Effector memory CD4-positive, alpha-beta T cell (primary cell): ENCODE measurements around the gene SIK3.
"Not testable (repeated sequence)": the region's sequence is repeated elsewhere in the genome, so short reads cannot be mapped to it uniquely, and the experiment has no call there.

Experiments used
- DNase-seq, 3 donors: peaks; one replicate each; pipeline ENCODE4 v3.0.0-alpha.2; 2020
- H3K27ac ChIP-seq: 2 replicates; pipeline ENCODE4 v1.7.0; 2013; ENCODE audit warnings: mild to moderate bottlenecking, low read length, moderate library complexity; ENCODE audit not compliant: insufficient read depth, poor library complexity, severe bottlenecking
- H3K27me3 ChIP-seq: replicated peaks from 2 replicates; pipeline ENCODE4 v1.7.0; 2013; ENCODE audit warnings: mild to moderate bottlenecking, low read length; ENCODE audit not compliant: insufficient read depth, control insufficient read depth, poor library complexity, severe bottlenecking
- H3K36me3 ChIP-seq: 2 replicates; pipeline ENCODE4 v1.7.0; 2013; ENCODE audit warnings: mild to moderate bottlenecking, low read length, moderate library complexity; ENCODE audit not compliant: control insufficient read depth, insufficient read depth
- H3K4me1 ChIP-seq: 2 replicates; pipeline ENCODE4 v1.7.0; 2013; ENCODE audit warnings: low read length, mild to moderate bottlenecking; ENCODE audit not compliant: control insufficient read depth, insufficient read depth, poor library complexity, severe bottlenecking
- H3K4me3 ChIP-seq: 2 replicates; pipeline ENCODE4 v1.7.0; 2013; ENCODE audit warnings: low read length, low read depth, mild to moderate bottlenecking; ENCODE audit not compliant: insufficient read depth, poor library complexity, severe bottlenecking
- H3K9me3 ChIP-seq: 2 replicates; pipeline ENCODE4 v1.7.0; 2013; ENCODE audit warnings: mild to moderate bottlenecking, low read length, moderate library complexity; ENCODE audit not compliant: control insufficient read depth
- total RNA-seq, 3 donors: gene quantifications; one replicate each; lab custom pipeline; 2026; lab: John Stamatoyannopoulos, UW

SIK3 gene
- 85.1 to 141 (median 120) reads per million in 3 donors for total RNA-seq

- Histone ChIP-seq H3K27me3 (no peaks in the 10 kb centered on the region), H3K4me1 (peaks cover 30% of the 10 kb centered on the region), H3K4me3 (peak within 1 kb of the TSS; percentile 65), H3K27ac (peak within 1 kb of the TSS; percentile 89), H3K9me3 (no peaks in the 10 kb centered on the region), H3K36me3 (no peaks in the 10 kb centered on the region)
- peak; percentile 91 to 94 (median 92) for DNase-seq
Observed at GRCh38 chr11:117098269-117099232, at the start of gene SIK3. Gene SIK3, minus strand, starts transcription at chr11:117098428. Its CDS starts 13 bp downstream, at chr11:117098415.

DNA sequence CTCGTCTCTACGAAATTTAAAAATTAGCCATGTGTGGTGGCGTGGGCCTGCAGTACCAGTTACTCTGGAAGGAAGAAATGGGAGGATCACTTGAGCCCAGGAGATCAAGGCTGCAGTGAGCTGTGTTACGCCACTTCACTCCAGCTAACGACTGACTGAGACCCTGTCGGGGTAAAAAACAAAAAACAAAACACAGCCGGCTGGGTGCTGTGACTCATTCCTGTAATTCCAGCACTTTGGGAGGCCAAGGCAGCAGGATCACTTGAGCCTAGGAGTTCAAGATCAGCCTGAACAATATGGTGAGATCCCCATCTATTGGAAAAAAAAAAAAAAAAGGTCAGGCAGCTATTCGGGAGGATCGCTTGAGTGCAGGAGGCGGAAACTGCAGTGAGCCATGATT is 48.3 kb upstream of the SIK3 start:
- no peaks in the 10 kb centered on the region for H3K27me3 ChIP-seq
- no peaks in the 10 kb centered on the region for H3K9me3 ChIP-seq
- DNase-seq = no peak
- H3K4me3 ChIP-seq = no peak overlapping the region
- no peak overlapping the region for H3K27ac ChIP-seq
- peaks cover 16% of the 10 kb centered on the region for H3K4me1 ChIP-seq
- H3K36me3 ChIP-seq = peaks cover 7% of the 10 kb centered on the region

DNA sequence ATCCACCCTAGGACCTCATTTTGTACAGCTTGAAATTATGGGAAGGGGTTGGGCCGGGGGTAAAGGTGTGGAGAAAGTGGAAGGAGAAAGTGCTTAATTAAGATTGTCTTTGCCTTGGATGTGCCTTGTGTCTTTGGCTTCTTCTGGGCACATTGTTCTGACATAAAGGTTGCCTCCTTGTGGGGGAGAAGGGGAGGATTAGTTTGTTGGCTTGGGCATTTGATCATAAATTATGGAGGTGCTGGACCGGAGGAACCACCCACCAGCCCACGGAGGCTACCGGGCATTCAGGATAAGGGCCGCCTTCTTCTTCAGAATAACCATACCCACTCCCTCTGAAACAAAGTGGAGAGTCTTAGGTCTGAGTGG is 47.1 kb upstream of the SIK3 start:
- H3K36me3 ChIP-seq = peaks cover 7% of the 10 kb centered on the region
- peak overlapping the region; percentile 74 for H3K27ac ChIP-seq
- DNase-seq = peak in 1 of 3 donors; percentile 11
- no peaks in the 10 kb centered on the region for H3K27me3 ChIP-seq
- H3K9me3 ChIP-seq = no peaks in the 10 kb centered on the region
- H3K4me1 ChIP-seq = peaks cover 16% of the 10 kb centered on the region
- peak overlapping the region; percentile 69 for H3K4me3 ChIP-seq

DNA sequence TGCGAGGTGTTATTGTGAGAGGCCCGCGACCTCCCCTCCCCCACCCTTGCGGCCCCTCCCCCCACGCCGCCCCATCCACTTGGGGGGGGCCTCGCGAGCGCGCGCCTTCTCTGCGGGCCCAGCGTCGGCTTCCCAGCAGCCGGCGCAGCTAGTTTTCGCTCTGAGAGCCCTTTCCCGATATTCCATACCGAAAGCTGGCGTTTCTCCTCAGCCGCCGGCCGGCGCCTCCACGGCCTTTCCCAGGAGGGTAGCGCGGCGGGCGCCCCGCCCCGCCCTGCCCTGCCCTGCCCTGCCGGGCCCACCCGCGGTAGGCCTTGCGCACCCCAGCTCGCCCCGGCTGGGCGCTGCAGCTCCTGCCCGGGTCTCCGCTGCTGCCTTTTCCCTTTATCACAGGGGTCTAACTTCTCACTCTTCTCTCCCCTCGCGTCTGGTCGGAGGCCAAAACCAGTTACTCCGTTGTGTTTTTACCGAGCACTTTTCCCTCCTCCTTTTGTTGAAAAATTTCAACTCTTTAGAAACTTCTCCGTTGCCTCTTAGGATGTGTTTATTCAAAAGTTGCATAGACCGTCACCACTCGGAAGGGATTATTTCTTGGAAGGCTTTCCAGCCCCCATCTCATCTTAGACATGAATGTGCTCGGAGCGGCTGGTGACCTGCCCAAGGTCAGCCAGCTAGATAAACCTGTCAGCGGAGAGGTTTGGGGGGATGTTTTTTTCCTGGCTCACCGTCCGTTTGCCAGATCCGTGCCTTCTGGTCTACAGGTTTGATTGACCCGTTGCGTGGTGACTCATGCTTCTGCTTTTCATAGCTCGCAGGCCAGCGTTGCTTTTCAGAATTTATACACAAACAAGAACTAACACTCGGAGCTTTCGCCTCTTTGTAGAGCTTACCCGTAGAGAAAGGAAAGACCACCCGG is 46.5 kb upstream of the SIK3 start:
- H3K9me3 ChIP-seq = no peaks in the 10 kb centered on the region
- peaks cover 7% of the 10 kb centered on the region for H3K36me3 ChIP-seq
- DNase-seq = peak in 2 of 3 donors; percentile 8 to 33
- H3K4me3 ChIP-seq = peak overlapping the region; percentile 69
- H3K27me3 ChIP-seq = no peaks in the 10 kb centered on the region
- peak overlapping the region; percentile 74 for H3K27ac ChIP-seq
- H3K4me1 ChIP-seq = peaks cover 16% of the 10 kb centered on the region

GRCh38 chr11:117143871-117144476 is 45.7 kb upstream of the SIK3 start, which contains the start of gene PAFAH1B2:
Gene PAFAH1B2, plus strand, starts transcription at chr11:117144287. Its CDS starts 8,161 bp downstream, at chr11:117152448.
- peak; percentile 87 to 91 (median 88) for DNase-seq
- no peaks in the 10 kb centered on the region for H3K27me3 ChIP-seq
- H3K9me3 ChIP-seq = no peaks in the 10 kb centered on the region
- peak within 1 kb of the TSS; percentile 74 for H3K27ac ChIP-seq
- H3K4me1 ChIP-seq = peaks cover 16% of the 10 kb centered on the region
- H3K36me3 ChIP-seq = peaks cover 7% of the 10 kb centered on the region
- peak within 1 kb of the TSS; percentile 69 for H3K4me3 ChIP-seq

- no peaks in the 10 kb centered on the region for H3K9me3 ChIP-seq
- H3K27me3 ChIP-seq = no peaks in the 10 kb centered on the region
- H3K27ac ChIP-seq = peak overlapping the region; percentile 74
- H3K36me3 ChIP-seq = peaks cover 7% of the 10 kb centered on the region
- H3K4me3 ChIP-seq = peak overlapping the region; percentile 69
- no peak for DNase-seq
- peaks cover 16% of the 10 kb centered on the region for H3K4me1 ChIP-seq
Observed at GRCh38 chr11:117143390-117143789, 45.2 kb upstream of the SIK3 start.

DNA sequence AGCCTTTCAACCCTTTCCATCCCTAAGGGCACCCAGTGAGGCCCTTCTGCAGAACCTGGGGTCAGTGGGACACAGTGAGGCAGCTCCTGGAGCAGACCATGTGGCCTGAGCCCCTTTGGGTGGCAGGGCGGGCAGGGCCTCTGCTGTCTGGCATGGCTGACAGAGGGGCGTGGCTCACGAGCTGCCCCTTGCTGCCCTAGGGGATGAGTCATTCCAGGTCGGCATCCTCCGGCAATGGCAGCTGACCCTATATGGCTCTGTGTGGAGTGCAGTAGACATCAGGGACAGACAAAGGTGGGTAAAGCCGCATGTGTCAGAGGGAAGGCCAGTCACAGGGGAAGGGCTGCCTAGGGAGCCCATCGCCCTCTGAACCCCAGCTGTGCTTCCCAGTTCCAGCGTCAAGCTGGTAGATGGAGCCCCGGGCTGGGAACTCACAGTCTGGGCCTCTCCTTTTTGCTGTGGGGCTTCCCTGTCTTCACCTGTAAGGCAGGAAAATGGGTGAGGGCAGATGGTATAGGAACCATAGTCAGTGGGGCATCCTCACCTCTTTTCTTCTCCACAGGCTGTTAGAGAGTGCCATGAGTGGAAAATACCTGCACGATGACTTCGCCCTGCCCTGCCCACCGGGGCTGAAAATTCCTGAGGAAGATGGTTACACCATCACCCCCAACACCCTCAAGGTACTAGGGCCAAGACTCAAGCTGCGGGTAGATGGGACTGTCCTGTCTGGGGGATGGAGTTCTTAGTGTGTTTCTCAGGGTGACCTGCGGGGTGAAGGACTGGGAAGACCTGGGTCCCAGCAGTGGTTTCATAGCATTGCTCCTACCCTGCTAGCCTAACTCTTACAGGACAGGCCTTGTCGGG is 39.2 kb upstream of the SIK3 start:
- H3K27ac ChIP-seq, H3K4me1 ChIP-seq, H3K4me3 ChIP-seq, H3K9me3 ChIP-seq, H3K27me3 ChIP-seq, H3K36me3 ChIP-seq, DNase-seq: not testable (repeated sequence)

GRCh38 chr11:117134979-117135378 is 36.8 kb upstream of the SIK3 start:
- H3K27ac ChIP-seq, H3K27me3 ChIP-seq, H3K9me3 ChIP-seq, H3K4me3 ChIP-seq, H3K4me1 ChIP-seq, DNase-seq, H3K36me3 ChIP-seq: not testable (repeated sequence)

DNA sequence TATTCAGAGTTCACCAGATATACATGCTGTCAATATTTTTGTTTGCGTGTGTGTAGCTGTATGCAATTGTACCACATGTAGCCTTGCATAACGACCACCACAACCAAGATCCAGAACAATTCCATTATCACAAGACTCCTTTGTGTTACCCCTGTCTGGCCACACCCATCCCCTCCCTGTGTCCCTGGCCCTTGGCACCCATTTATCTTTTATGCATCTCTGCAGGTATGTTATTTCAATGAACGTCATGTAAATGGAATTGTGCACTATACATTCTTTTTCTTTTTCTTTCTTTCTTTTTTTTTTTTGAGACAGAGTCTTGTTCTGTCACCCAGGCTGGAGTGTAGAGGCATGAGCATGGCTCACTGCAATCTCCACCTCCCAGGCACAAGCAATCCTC is 36.2 kb upstream of the SIK3 start:
- H3K4me1 ChIP-seq = no peaks in the 10 kb centered on the region
- H3K27me3 ChIP-seq = no peaks in the 10 kb centered on the region
- no peak overlapping the region for H3K4me3 ChIP-seq
- no peaks in the 10 kb centered on the region for H3K9me3 ChIP-seq
- DNase-seq = no peak
- no peak overlapping the region for H3K27ac ChIP-seq
- H3K36me3 ChIP-seq = no peaks in the 10 kb centered on the region
